Choroid plexus epithelial cell (primary cell): ENCODE measurements around the gene HLA-A.

Source experiments
- DNase-seq: peaks from one replicate; pipeline ENCODE4 v3.0.0-alpha.2; 2010; ENCODE audit warnings: low read depth
- H3K4me3 ChIP-seq: 2 replicates; pipeline ENCODE4 v1.5.1; 2011; ENCODE audit warnings: low read depth, mild to moderate bottlenecking, control low read depth, low read length, moderate library complexity
- CTCF ChIP-seq: conservative IDR thresholded peaks from 2 replicates; pipeline ENCODE4 v1.5.1; 2011; ENCODE audit warnings: low read depth, mild to moderate bottlenecking, control low read depth, inconsistent platforms, low read length, moderate library complexity

Gene HLA-A

DNA sequence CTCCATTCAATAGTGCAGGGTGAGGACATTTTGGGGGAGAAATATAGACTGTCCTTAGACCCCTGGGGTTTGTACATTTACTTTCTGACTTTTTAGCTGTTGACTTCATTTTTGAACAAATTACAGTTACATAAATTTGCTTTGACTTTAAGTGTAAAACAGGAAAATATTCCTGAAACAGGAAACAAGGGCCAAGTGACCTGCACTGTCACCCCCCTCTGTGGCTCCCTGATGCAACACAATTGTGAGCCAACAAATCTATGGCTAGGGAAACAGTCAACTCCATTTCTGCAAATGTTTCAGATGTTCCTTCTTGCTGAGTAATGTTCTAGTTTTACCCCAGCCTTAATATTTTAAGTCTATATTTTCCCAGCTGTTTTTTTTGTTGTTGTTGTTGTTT, 39.8 kb downstream of the HLA-A start:
- DNase-seq, result no peak
- no peak overlapping the region for H3K4me3 ChIP-seq
- no peak for TF ChIP-seq CTCF

GRCh38 chr6:29984232-29984631, 41.9 kb downstream of the HLA-A start:
- H3K4me3 ChIP-seq, result no peak overlapping the region
- DNase-seq, result no peak
- no peak for TF ChIP-seq CTCF

GRCh38 chr6:29984992-29985391, 42.7 kb downstream of the HLA-A start:
- no peak for DNase-seq
- H3K4me3 ChIP-seq, result no peak overlapping the region
- no peak for TF ChIP-seq CTCF

DNA sequence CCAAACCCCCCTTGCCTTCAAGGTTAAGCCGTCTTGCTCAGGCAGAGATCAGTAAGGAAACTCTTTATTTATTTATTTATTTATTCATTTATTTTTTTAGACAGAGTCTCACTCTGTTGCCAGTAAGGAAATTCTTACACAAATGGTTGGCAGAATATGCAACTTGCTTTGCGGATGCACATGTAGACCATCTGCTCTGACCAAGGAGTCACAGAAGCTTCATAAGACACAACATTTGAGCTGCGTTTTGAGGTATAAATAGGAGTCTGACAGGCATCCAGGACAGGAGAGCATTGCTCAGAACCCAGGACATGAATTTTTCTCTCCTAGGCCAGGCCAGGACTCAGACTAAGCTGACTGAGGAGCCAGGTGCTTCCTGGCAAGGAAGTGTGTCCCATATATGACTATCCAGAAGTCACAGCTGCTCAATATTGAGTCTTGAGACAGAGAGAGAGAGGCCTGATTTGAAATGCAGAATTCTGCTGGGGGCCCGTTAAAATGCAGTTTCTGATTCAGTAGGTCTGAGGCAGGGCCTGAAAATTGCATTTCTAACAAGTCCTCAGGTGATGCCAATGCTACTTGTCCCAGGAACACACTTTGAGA, 43.9 kb downstream of the HLA-A start:
- no peak for DNase-seq
- H3K4me3 ChIP-seq, result no peak overlapping the region
- no peak for TF ChIP-seq CTCF

DNA sequence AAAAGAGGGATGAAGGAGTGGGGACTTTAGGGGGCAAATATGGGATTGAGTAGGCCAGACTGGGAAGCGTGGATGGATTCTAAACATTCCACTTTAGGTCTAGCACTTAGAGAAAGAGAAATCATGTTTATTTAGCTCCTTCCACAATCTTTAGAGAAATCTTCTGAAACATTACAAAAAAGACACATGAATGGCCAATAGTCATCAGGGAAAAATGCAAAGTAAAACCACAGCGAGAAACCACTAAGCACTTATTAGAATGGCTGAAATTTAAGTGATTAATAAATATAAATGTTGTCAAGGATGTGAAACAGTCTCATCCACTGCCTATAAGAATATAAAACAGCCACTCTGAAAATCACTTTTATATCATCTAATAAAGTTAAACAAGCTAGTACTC, 46.9 kb downstream of the HLA-A start:
- no peak for TF ChIP-seq CTCF
- no peak overlapping the region for H3K4me3 ChIP-seq
- DNase-seq, result peak; percentile 28

DNA sequence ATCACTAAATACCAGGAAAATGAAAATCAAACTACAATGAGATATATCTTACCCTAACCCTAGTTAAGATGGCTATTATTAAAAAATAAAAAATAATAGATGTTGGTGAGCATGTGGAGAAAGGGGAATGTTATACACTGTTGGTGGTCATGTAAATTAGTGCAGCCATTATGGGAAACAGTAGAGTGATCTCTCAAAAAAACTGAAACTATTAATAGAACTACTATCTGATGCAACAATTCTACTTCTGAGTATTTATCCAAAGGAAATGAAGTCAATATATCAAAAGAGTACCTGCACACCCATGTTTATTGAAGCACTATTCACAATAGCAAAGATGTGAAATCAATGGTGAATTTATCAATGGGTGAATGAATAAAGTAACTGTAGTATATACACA, 48.6 kb downstream of the HLA-A start:
- H3K4me3 ChIP-seq, result no peak overlapping the region
- TF ChIP-seq CTCF, result no peak
- DNase-seq, result no peak

DNA sequence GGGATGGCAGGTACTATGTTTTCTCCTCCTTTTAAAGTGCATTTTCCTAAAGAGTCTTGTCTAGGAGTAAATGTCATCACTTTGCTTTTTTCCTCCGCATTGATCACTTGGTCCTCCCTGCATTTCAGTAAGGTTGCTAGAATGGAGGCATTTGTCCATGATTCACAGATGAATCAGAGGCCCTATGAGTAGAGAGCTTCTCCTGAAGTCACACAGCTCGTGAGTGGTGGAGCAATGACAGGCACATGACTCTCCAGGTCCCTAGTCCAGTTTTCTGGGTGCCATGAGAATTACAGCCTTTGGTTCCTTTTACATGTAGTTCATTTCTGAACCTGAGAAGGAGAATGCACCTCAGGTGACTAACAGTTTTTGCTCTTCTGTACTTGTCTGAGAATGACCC, 50.5 kb downstream of the HLA-A start:
- no peak for TF ChIP-seq CTCF
- no peak for DNase-seq
- H3K4me3 ChIP-seq, result no peak overlapping the region
